SIG-M5 treated with dmso at 0.1 percent for 504 hours (cell line): ENCODE measurements around the gene PTPRQ.
A peak's percentile ranks its signal among the peaks of the same experiment; 100 is the strongest.

Experiments
- DNase-seq: peaks from one replicate; lab custom pipeline; 2025; ENCODE audit not compliant: unreplicated experiment; lab: John Stamatoyannopoulos, UW

The PTPRQ gene

GRCh38 chr12:80717856-80718255 is 273.8 kb downstream of the PTPRQ start:
- no peak for DNase-seq

DNA sequence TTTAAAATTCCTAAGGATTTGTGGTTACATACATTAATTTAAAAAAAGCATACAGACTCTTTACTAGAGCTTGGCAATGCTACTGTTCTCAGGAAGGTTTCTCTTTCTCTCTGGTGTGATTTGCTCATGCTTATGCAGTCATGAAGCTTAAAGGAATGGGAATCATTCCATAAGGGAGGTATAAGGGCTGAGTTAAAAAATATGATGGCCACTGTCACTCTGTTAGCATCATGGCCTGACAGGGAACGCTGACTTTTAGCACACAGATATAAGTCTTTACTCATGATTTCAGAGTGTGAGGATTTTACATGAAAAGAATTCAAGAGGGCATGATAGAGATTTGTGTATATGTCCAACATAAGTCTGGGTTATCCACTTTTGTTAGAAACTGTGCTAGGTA is 276.5 kb downstream of the PTPRQ start:
- no peak for DNase-seq

GRCh38 chr12:80721326-80721725 is 277.3 kb downstream of the PTPRQ start:
- peak; percentile 2 for DNase-seq
